Gastrocnemius medialis (tissue), 4 donors: ENCODE data around the gene PROKR2.

Experiments
- POLR2A ChIP-seq, 2 donors: fragments of 450-650 bp; IDR thresholded peaks; one replicate each; pipeline ENCODE4 v1.6.1; 2017; ENCODE audit warnings: antibody characterized with exemption in 2 of 2, mild to moderate bottlenecking in 2 of 2, moderate library complexity in 2 of 2
- TF ChIP-seq, protein P1 (sequence below), 5 experiments: fragments of 450-650 bp in 3 of 5; fragments of 200-600 bp in 2 of 5; sonication (generic) in 2 of 5; IDR thresholded peaks in 4 of 5; conservative IDR thresholded peaks in 1 of 5; 1 replicate in 4 of 5; 2 replicates in 1 of 5; pipeline ENCODE4 v1.5.1; 2016 to 2019; ENCODE audit warnings: antibody characterized with exemption in 5 of 5, mild to moderate bottlenecking in 3 of 5, moderate library complexity in 3 of 5

DNA sequence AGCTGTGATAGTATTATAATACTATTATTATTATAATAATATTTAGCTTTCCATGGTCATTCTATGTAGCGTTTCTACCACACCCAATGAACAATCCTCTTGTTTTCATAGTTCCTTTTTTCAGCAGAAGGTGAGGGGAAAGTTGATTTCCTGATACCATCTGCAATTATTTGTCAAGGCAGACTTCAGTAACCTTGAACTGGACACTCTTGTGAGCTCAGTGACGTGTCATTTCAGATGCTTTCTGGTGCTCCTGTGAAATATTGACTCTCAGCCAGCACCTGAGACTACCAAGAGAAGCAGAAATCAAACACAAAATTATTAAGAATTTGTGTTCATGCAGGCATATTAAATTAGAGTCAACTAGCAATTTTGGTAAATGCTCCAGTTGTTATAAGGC lies 46.0 kb upstream of the PROKR2 start:
- TF ChIP-seq, protein P1, sequence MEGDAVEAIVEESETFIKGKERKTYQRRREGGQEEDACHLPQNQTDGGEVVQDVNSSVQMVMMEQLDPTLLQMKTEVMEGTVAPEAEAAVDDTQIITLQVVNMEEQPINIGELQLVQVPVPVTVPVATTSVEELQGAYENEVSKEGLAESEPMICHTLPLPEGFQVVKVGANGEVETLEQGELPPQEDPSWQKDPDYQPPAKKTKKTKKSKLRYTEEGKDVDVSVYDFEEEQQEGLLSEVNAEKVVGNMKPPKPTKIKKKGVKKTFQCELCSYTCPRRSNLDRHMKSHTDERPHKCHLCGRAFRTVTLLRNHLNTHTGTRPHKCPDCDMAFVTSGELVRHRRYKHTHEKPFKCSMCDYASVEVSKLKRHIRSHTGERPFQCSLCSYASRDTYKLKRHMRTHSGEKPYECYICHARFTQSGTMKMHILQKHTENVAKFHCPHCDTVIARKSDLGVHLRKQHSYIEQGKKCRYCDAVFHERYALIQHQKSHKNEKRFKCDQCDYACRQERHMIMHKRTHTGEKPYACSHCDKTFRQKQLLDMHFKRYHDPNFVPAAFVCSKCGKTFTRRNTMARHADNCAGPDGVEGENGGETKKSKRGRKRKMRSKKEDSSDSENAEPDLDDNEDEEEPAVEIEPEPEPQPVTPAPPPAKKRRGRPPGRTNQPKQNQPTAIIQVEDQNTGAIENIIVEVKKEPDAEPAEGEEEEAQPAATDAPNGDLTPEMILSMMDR (IDR thresholded peaks at IDR 0.05 in 4 of 5, conservative IDR thresholded peaks at IDR 0.05 in 1 of 5), result no peak
- no peak for TF ChIP-seq POLR2A (IDR thresholded peaks at IDR 0.05)
